OCI-LY7 (cell line): ENCODE results near the gene DNAH17.

Experiments used
- EZH2phosphoT487 ChIP-seq: fragments of 200-600 bp; sonication (generic); IDR thresholded peaks from 2 replicates; pipeline ENCODE4 v1.6.1; 2018; ENCODE audit warnings: low read depth, borderline replicate concordance, mild to moderate bottlenecking, mixed run types, antibody characterized with exemption, low read length, moderate library complexity, mixed read lengths
- TF ChIP-seq, protein P1 (sequence below): fragments of 200-600 bp; sonication (generic); conservative IDR thresholded peaks from 2 replicates; pipeline ENCODE4 v1.5.1; 2014; ENCODE audit warnings: mild to moderate bottlenecking, antibody characterized with exemption, low read length, moderate library complexity, mixed read lengths

DNA sequence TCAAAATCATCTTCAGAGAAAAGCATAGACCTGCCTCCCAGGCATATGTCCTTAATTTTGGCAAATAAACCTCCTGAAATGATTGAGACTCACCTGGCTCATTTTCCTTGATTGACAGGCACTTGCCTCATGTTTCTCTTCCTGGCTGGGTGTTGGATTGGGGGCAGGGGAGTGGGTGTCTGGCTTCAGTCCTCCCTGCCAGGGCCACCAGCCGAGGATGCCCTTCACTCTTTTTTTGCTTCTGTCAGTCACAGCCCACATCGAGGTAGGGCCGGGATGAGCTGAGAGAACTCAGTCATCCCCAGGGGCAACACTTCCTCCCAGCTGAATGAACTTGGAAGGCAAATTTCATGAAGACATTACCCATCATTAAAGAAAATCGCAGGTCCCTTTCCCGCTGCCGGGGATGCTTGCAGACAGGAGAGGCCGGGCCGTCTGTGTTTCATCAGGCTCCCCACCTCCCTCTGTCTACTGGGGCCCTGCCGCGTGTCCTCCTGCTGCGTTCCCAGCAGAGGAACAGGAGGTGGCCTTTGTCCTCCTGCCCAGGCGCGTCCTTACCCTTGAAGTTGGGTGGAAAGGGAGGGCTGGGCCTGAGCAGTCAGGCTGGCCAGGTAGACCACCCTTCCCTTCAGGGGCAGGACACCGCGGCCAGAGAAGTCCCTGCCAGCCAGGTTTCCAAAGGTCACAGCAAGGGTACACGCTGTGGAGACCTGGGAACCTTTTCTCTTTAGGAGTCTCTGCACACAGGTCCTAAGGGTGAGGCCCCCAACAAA lies 11.2 kb upstream of the DNAH17 start:
- TF ChIP-seq, protein P1, sequence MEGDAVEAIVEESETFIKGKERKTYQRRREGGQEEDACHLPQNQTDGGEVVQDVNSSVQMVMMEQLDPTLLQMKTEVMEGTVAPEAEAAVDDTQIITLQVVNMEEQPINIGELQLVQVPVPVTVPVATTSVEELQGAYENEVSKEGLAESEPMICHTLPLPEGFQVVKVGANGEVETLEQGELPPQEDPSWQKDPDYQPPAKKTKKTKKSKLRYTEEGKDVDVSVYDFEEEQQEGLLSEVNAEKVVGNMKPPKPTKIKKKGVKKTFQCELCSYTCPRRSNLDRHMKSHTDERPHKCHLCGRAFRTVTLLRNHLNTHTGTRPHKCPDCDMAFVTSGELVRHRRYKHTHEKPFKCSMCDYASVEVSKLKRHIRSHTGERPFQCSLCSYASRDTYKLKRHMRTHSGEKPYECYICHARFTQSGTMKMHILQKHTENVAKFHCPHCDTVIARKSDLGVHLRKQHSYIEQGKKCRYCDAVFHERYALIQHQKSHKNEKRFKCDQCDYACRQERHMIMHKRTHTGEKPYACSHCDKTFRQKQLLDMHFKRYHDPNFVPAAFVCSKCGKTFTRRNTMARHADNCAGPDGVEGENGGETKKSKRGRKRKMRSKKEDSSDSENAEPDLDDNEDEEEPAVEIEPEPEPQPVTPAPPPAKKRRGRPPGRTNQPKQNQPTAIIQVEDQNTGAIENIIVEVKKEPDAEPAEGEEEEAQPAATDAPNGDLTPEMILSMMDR = no peak
- no peak for TF ChIP-seq EZH2phosphoT487
